ENCODE data around the gene NEU2.
"Not testable (repeated sequence)": the region's sequence is repeated elsewhere in the genome, so short reads cannot be mapped to it uniquely, and the experiment has no call there.

NEU2 gene

DNA sequence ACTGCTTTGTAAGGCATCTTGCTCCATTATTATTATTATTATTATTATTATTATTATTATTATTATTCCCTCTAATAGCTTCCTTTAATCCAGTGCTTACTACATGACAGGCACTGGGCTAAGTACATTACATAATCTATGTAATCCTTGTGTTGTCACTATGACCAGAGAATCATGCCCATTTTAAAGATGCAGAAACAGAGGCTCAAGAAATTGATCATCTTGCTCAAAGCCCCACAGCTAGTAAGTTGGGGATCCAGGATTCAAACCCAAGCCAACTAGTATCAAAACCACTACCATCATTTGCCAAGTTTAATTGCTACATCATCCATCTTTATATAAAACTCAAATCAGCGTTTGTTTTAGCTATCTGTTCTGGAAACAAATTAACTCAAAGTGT, 18.8 kb upstream of the NEU2 start:
- Histone ChIP-seq H3K4ac (ENCODE audit: low read depth in 1 of 2, low read length in 2 of 2) (no peak overlapping the region), H4K8ac (ENCODE audit: low read length) (no peak overlapping the region), H3K27ac (ENCODE audit: low read length, poor library complexity, severe bottlenecking) (no peak overlapping the region), H3K18ac (ENCODE audit: low read depth in 1 of 2, low read length in 2 of 2) (no peak overlapping the region), H3K4me2 (ENCODE audit: low read length, poor library complexity, severe bottlenecking) (no peak overlapping the region), H2AFZ (ENCODE audit: low read depth, low read length) (no peak overlapping the region), H4K91ac (ENCODE audit: low read length) (no peak overlapping the region), H3K27me3 (ENCODE audit: control insufficient read depth in 1 of 2, insufficient read depth in 1 of 2, low read length in 2 of 2) (no peaks in the 10 kb centered on the region), H2BK12ac (ENCODE audit: low read length in 2 of 2) (no peak overlapping the region), H2AK5ac (ENCODE audit: low read length, severe bottlenecking) (no peak overlapping the region), H3K4me1 (ENCODE audit: control insufficient read depth, insufficient read depth, low read depth, low read length) (no peaks in the 10 kb centered on the region), H3K9me3 (ENCODE audit: control insufficient read depth, low read length) (peaks cover 4% of the 10 kb centered on the region), H3K4me3 (ENCODE audit: insufficient read depth in 1 of 2, low read depth in 1 of 2, low read length in 2 of 2) (no peak overlapping the region), H2BK5ac (ENCODE audit: low read depth, low read length, poor library complexity, severe bottlenecking) (no peak overlapping the region), H3K36me3 (ENCODE audit: control insufficient read depth in 1 of 2, insufficient read depth in 2 of 2, low read depth in 1 of 2, low read length in 2 of 2) (no peaks in the 10 kb centered on the region), H2BK15ac (ENCODE audit: low read depth, poor library complexity, severe bottlenecking) (no peak overlapping the region), H3K79me1 (replicated peaks; ENCODE audit: low read length, poor library complexity, severe bottlenecking) (no peaks in the 10 kb centered on the region), H3K9ac (ENCODE audit: low read length) (no peak overlapping the region), H3K23ac (ENCODE audit: low read length in 2 of 2) (no peak overlapping the region), H3K14ac (ENCODE audit: low read length in 2 of 2) (no peak overlapping the region), H2BK120ac (ENCODE audit: low read depth, low read length) (no peak overlapping the region)
- DNase-seq: no peak
- WGBS: 100% methylated on average over 1 of the region's 1 CpG

DNA sequence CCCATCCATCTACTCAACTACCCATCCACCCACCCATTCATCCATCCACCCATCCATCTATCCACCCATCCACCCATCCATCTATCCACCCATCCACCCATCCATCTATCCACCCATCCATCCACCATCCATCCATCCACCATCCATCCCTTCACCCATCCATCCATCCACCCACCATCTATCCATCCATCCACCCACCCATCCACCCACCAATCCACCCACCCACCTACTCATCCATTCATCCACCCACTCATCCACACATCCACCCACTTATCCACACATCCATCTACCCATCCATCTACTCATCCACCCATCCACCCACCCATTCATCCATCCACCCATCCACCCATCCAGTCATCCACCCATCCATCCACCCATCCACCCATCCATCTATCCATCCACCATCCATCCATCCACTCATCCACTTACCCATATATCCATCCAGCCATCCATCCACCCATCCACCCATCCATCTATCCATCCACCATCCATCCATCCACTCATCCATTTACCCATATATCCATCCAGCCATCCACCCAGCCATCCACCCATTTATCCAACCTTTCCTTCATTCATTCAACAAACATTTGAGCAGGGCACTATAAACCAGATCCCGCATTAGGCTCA, 17.3 kb upstream of the NEU2 start:
- Histone ChIP-seq H2BK120ac (ENCODE audit: low read depth, low read length) (no peak overlapping the region), H3K9ac (ENCODE audit: low read length) (no peak overlapping the region), H2BK15ac (ENCODE audit: low read depth, poor library complexity, severe bottlenecking) (no peak overlapping the region), H3K4me3 (ENCODE audit: insufficient read depth in 1 of 2, low read depth in 1 of 2, low read length in 2 of 2) (no peak overlapping the region), H2BK12ac (ENCODE audit: low read length in 2 of 2) (no peak overlapping the region), H3K4ac (ENCODE audit: low read depth in 1 of 2, low read length in 2 of 2) (no peak overlapping the region), H3K27me3 (ENCODE audit: control insufficient read depth in 1 of 2, insufficient read depth in 1 of 2, low read length in 2 of 2) (no peaks in the 10 kb centered on the region), H4K8ac (ENCODE audit: low read length) (no peak overlapping the region), H2AK5ac (ENCODE audit: low read length, severe bottlenecking) (no peak overlapping the region), H3K79me1 (replicated peaks; ENCODE audit: low read length, poor library complexity, severe bottlenecking) (no peaks in the 10 kb centered on the region), H3K4me1 (ENCODE audit: control insufficient read depth, insufficient read depth, low read depth, low read length) (no peaks in the 10 kb centered on the region), H3K36me3 (ENCODE audit: control insufficient read depth in 1 of 2, insufficient read depth in 2 of 2, low read depth in 1 of 2, low read length in 2 of 2) (no peaks in the 10 kb centered on the region), H2BK5ac (ENCODE audit: low read depth, low read length, poor library complexity, severe bottlenecking) (no peak overlapping the region), H3K14ac (ENCODE audit: low read length in 2 of 2) (no peak overlapping the region), H3K18ac (ENCODE audit: low read depth in 1 of 2, low read length in 2 of 2) (no peak overlapping the region), H2AFZ (ENCODE audit: low read depth, low read length) (no peak overlapping the region), H3K27ac (ENCODE audit: low read length, poor library complexity, severe bottlenecking) (no peak overlapping the region), H4K91ac (ENCODE audit: low read length) (no peak overlapping the region), H3K9me3 (ENCODE audit: control insufficient read depth, low read length) (peaks cover 4% of the 10 kb centered on the region), H3K4me2 (ENCODE audit: low read length, poor library complexity, severe bottlenecking) (no peak overlapping the region), H3K23ac (ENCODE audit: low read length in 2 of 2) (no peak overlapping the region)
- 85% methylated on average over 1 of the region's 1 CpG for WGBS
- DNase-seq: no peak

DNA sequence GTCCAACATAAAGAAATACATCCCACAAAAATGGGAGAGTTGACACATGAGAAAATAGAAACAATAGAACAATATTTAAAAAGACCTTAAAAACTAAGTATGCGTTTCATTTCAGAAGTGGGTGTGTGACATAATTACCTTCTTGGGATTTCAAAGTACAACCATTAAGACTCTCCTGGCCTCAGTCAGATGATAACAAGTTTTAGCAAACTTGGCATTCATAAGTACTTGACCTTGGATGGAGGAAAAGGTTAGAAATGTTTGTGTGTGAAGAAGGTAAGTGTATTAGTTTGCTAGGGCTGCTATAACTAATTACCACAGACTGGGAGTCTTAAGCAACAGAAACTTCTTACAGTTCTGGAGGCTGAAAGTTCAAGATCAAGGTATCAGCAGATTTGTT, 14.5 kb upstream of the NEU2 start:
- H3K27me3 ChIP-seq (ENCODE audit: control insufficient read depth in 1 of 2, insufficient read depth in 1 of 2, low read length in 2 of 2): no peaks in the 10 kb centered on the region
- H3K4ac ChIP-seq (ENCODE audit: low read depth in 1 of 2, low read length in 2 of 2): no peak overlapping the region
- no peak overlapping the region for H2BK15ac ChIP-seq (ENCODE audit: low read depth, poor library complexity, severe bottlenecking)
- H2AFZ ChIP-seq (ENCODE audit: low read depth, low read length): no peak overlapping the region
- no peak overlapping the region for H3K4me2 ChIP-seq (ENCODE audit: low read length, poor library complexity, severe bottlenecking)
- H3K4me3 ChIP-seq (ENCODE audit: insufficient read depth in 1 of 2, low read depth in 1 of 2, low read length in 2 of 2): no peak overlapping the region
- H2AK5ac ChIP-seq (ENCODE audit: low read length, severe bottlenecking): no peak overlapping the region
- H3K36me3 ChIP-seq (ENCODE audit: control insufficient read depth in 1 of 2, insufficient read depth in 2 of 2, low read depth in 1 of 2, low read length in 2 of 2): no peaks in the 10 kb centered on the region
- no peak overlapping the region for H2BK12ac ChIP-seq (ENCODE audit: low read length in 2 of 2)
- no peak overlapping the region for H3K9ac ChIP-seq (ENCODE audit: low read length)
- H4K8ac ChIP-seq (ENCODE audit: low read length): no peak overlapping the region
- H3K23ac ChIP-seq (ENCODE audit: low read length in 2 of 2): no peak overlapping the region
- H2BK5ac ChIP-seq (ENCODE audit: low read depth, low read length, poor library complexity, severe bottlenecking): no peak overlapping the region
- H4K91ac ChIP-seq (ENCODE audit: low read length): no peak overlapping the region
- no peak overlapping the region for H2BK120ac ChIP-seq (ENCODE audit: low read depth, low read length)
- no peak for DNase-seq
- no peaks in the 10 kb centered on the region for H3K4me1 ChIP-seq (ENCODE audit: control insufficient read depth, insufficient read depth, low read depth, low read length)
- no peak overlapping the region for H3K18ac ChIP-seq (ENCODE audit: low read depth in 1 of 2, low read length in 2 of 2)
- H3K9me3 ChIP-seq (ENCODE audit: control insufficient read depth, low read length): peaks cover 4% of the 10 kb centered on the region
- H3K14ac ChIP-seq (ENCODE audit: low read length in 2 of 2): no peak overlapping the region
- no peaks in the 10 kb centered on the region for H3K79me1 ChIP-seq (replicated peaks; ENCODE audit: low read length, poor library complexity, severe bottlenecking)
- WGBS: 100% methylated on average over 1 of the region's 1 CpG
- no peak overlapping the region for H3K27ac ChIP-seq (ENCODE audit: low read length, poor library complexity, severe bottlenecking)

DNA sequence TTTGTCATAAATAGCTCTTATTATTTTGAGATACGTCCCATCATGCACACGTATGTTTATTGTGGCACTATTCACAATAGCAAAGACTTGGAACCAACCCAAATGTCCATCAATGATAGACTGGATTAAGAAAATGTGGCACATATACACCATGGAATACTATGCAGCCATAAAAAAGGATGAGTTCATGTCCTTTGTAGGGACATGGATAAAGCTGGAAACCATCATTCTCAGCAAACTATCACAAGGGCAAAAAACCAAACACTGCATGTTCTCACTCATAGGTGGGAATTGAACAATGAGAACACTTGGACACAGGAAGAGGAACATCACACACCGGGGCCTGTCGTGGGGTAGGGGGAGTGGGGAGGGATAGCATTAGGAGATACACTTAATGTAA, 12.9 kb upstream of the NEU2 start:
- H2BK120ac ChIP-seq (ENCODE audit: low read depth, low read length); H3K9me3 ChIP-seq (ENCODE audit: control insufficient read depth, low read length); H3K4me2 ChIP-seq (ENCODE audit: low read length, poor library complexity, severe bottlenecking); H2BK5ac ChIP-seq (ENCODE audit: low read depth, low read length, poor library complexity, severe bottlenecking); H3K23ac ChIP-seq (ENCODE audit: low read length in 2 of 2); H4K91ac ChIP-seq (ENCODE audit: low read length); H3K4me1 ChIP-seq (ENCODE audit: control insufficient read depth, insufficient read depth, low read depth, low read length); H3K4ac ChIP-seq (ENCODE audit: low read depth in 1 of 2, low read length in 2 of 2); H3K27me3 ChIP-seq (ENCODE audit: control insufficient read depth in 1 of 2, insufficient read depth in 1 of 2, low read length in 2 of 2); H3K79me1 ChIP-seq (replicated peaks; ENCODE audit: low read length, poor library complexity, severe bottlenecking); H2BK12ac ChIP-seq (ENCODE audit: low read length in 2 of 2); H2AFZ ChIP-seq (ENCODE audit: low read depth, low read length); H2AK5ac ChIP-seq (ENCODE audit: low read length, severe bottlenecking); H3K36me3 ChIP-seq (ENCODE audit: control insufficient read depth in 1 of 2, insufficient read depth in 2 of 2, low read depth in 1 of 2, low read length in 2 of 2); H2BK15ac ChIP-seq (ENCODE audit: low read depth, poor library complexity, severe bottlenecking); H3K9ac ChIP-seq (ENCODE audit: low read length); H3K14ac ChIP-seq (ENCODE audit: low read length in 2 of 2); H3K18ac ChIP-seq (ENCODE audit: low read depth in 1 of 2, low read length in 2 of 2); DNase-seq; H3K27ac ChIP-seq (ENCODE audit: low read length, poor library complexity, severe bottlenecking); H3K4me3 ChIP-seq (ENCODE audit: insufficient read depth in 1 of 2, low read depth in 1 of 2, low read length in 2 of 2); H4K8ac ChIP-seq (ENCODE audit: low read length): not testable (repeated sequence)
- WGBS: no CpG with 5 or more reads among the region's 4 CpGs

Data from mesenchymal stem cell (in vitro differentiated cells and primary cell).